ENCODE measurements around the gene ARHGEF9. TPM values are rescaled to one million over a fixed set of nuclear protein-coding genes. Genes with fewer than 3 reads are reported as not detected.

ARHGEF9 gene
- 20.4 and 28.0 TPM in 2 replicates for total RNA-seq (2014; rRNA removed; shearing (Covaris generic))

GRCh38 chrX:63784902-63785707 is at the start of gene ARHGEF9:
TSS of gene ARHGEF9 (minus strand) at chrX:63785214. CDS start at chrX:63785145, 69 bp downstream.

Small RNA genes lying within 50 kb of the gene (small RNA-seq; reads per million reads assigned to genes)
- gene MIR1468, result not detected

Measured in A375 (cell line).